ENCODE results near the gene MYL3.

The MYL3 gene

DNA sequence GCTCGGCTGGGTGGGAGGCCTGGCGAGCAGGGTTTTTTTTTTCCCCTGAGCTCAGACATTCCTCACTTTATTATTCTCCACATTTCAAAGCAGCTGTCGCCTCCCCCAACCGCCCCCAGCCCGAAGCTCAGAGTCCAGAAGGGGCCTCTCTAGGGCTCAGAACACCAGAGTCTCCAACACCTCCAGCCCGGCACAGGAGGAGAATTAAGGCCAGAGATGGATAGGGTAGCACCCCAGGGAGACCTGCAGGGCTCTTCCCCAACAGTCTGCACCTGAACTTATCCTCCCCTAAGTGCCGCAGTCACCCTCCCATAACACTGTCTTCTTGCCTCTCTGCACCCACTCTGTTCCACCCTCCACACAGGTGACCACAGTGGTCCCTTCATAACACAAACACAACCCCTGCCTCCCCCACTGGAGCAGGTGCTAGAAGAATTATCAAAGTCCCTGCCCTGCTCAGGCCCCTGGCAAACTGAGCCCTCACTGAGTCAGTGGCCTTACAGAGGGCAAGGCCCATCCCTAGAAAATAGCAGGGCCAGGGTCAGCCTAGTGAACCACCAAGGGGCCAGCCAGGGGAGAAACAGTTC is 14.1 kb downstream of the MYL3 start:
- DNase-seq, result no peak

GRCh38 chr3:46848271-46849044 is 14.8 kb downstream of the MYL3 start:
- DNase-seq, result peak; percentile 3 to 44

- DNase-seq, result no peak
Measured at GRCh38 chr3:46847744-46848143, 15.5 kb downstream of the MYL3 start.

DNA sequence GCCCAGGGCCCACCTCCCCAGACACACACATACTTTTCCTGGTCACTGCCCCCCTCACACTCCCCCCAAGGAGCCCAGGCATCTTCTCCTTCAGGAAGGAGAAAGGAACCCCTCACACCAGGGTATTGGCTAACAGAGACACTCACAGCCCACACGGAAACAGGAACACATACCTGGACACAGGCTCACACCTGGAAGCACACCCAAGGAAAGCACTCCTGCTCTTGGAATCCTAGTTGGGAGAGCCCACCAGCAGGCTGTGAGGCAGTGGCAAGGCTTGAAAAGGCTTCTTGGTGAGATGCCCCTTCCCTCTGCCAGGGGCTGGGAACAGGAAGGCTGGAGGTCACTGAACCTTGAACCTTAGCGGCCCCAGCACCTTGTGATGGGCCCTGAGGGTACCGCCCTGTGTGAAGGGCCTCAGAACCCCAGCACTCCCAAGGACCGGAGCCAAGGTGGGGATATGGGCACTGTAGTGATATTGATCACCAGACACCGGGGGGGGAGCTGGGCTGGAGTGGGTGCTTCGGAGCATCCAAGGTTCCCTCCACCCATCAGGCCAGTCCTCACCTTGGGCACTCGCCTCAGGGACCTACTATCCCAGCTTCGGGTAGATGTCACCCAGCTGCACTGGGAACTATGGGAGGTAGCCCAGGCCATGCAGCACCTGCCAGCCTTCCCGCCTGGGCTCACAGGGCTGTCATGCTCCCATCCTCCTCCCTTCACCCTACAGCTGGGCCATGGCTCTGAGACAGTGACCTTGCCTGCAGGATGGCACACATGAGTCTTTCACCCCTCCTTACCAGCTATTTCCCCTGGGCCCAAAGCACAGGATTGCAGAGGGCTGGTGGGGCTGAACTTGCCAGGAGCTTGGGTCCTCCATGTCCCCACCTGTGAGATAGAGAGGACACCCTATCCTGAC is 16.4 kb downstream of the MYL3 start:
- no peak for DNase-seq

GRCh38 chr3:46845860-46846623 is 17.2 kb downstream of the MYL3 start:
- DNase-seq, result peak; percentile 34 to 70

DNA sequence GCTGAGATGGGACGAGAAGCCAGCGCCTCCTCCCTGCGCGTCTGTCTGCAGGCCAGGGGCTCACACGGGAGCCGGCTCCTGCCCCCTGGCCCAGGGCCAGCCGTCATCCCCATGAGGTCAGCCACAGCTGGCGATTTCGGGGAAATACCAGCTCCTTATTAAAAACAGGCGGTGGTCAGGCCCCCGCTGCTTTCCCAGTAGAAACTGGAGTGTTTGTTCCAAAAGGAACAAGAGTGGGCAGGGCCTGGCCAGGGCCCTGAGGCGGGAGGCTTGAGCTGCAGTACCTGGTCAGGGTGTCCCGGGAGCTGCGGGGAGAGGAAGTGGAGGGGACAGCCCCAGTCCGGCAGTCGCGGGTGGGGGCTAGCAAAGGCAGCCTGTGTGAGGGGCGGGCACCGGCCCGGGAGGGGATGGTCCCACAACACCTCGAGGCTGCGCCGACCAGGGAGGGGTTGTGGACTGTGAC is 17.8 kb downstream of the MYL3 start:
- DNase-seq, result peak; percentile 12

DNA sequence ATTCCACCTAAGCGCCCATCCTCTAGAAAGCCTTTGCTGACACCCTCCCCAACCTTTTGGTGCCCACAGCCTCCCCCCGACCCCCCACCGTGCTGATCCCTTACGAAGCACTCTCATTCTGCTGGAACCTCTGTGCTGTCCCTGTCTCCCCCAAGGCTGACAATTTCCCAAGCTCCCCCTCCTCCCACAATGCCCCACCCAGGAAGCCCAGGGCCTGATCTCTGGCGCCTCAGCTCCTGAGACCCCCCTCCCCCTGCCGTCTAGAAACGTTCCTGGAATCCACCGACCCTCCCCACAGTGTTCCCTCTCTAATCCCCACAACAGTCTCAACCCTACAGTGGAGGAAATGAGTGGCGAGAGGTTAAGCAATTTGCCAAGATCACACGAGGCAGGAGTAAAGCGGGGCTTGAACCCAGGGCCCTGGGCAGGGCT is 18.3 kb downstream of the MYL3 start:
- no peak for DNase-seq

GRCh38 chr3:46844397-46844796 is 18.8 kb downstream of the MYL3 start:
- no peak for DNase-seq

DNA sequence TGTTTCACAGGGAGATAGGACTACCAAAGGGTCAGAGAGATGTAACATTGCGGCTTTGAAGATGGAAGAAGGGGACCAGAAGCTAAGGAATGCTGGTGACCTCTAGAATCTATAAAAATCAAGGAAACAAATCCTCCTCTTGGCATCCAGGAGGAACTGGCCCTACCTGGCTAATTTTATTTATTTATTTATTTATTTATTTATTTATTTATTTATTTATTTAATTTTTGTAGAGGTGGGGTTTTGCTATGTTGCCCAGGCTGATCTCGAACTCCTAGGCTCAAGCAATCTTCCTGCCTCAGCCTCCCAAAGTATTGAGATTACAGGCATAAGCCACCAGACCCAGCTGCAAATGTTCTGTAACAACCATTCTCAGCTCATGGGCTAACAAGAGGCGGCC is 19.7 kb downstream of the MYL3 start:
- DNase-seq, result no peak

DNA sequence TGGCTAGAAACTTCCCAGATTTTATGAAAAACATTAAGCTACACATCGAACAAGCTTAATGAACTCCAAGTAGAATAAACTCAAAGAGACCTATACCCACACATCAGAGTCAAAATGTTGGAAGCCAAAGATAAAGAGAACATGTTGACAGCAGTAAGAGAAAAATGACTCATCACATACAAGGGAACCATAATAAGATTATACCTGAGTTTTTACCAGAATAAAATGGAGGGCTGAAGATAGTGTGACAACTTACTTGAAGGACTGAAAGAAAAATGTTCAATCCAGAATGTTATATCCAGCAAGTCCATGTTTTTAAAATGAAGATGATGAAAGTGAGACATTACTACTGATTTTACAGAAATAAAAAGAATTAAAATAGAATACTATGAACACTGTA is 22.8 kb downstream of the MYL3 start:
- DNase-seq, result no peak

GRCh38 chr3:46838301-46838700 is 24.9 kb downstream of the MYL3 start:
- DNase-seq, result no peak

GRCh38 chr3:46835491-46835890 is 27.8 kb downstream of the MYL3 start:
- no peak for DNase-seq

DNA sequence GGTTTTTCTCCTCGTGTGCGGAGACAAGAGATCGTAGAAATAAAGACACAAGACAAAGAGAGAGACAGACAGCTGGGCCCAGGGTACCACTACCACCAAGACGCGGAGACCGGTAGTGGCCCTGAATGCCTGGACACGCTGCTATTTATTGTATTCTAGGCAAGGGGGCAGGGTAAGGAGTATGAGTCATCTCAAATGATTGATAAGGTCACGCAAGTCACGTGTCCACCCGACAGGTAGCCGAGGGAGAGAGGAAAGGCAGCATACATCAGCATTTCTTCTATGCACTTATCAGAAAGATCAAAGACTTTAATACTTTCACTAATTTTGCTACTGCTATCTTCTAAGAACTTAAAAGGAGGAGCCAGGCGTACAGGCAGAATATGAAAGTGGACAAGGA is 28.2 kb downstream of the MYL3 start:
- no peak for DNase-seq

DNA sequence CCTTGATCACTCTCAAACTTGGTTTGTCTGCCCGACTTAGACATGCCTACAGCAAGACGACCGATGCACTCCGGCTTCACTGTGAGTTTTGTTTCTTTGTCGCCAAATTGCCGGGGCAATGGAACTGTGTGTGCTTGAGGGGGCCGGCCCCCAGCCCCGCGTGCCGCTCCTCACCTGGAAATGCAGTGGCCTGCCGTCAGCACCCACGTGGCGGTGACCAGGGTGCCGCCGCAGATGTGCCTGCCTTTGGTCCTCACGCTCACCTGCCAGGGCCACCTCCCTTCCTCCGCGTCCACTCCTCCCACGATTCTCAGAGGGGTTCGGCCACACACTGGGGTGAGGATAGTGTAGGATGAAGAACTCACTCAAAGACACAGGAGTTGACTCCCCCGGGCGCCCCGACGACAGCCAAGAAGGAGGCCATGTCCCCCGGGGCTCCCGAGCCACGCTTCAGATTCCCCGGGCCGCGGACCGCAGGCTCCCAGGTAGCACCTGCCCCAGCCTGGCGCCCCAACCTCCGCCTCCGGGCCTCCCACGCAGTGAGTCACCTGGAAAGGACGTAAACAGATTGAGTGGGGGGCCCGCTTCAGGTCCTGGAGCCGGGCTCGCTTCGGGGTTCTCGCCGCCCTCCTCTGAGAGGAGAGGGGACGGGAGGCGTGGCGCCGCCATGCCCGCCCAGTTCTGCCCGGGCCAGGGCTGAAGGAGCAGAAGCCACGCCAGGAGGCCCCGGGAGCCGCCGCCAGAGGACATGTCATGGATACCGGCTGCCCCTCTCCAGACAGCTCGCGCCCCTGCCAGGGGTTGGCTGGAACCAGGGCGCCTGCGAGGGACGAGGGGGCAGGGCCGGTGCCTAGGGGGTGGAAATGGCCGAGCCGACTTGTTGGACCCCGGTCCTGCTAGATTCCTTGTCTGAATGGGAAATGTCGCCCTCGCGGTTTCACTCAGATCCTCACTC is 29.6 kb downstream of the MYL3 start:
- DNase-seq, result no peak

DNA sequence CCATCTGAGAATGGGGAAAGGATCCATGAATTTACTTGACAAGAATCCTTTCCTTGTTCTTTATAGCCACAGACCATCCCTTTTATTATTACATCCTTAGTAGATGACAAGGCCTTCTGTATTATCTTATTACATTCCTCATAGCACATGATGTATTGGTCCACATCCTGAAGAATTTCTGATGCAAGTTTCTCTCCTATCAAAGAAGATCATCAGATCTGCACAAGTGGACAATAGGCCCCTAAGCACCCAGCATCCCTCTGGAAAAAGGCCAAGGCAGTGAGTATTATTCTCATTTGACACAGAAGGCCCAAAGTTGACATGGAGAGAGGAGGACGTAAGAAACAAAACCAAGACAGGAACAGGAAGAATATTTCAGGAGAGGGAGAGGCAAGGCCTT is 31.4 kb downstream of the MYL3 start:
- no peak for DNase-seq

- DNase-seq, result no peak
Measured at GRCh38 chr3:46831316-46831715, 31.9 kb downstream of the MYL3 start.

- no peak for DNase-seq
Measured at GRCh38 chr3:46830801-46831200, 32.4 kb downstream of the MYL3 start.

DNA sequence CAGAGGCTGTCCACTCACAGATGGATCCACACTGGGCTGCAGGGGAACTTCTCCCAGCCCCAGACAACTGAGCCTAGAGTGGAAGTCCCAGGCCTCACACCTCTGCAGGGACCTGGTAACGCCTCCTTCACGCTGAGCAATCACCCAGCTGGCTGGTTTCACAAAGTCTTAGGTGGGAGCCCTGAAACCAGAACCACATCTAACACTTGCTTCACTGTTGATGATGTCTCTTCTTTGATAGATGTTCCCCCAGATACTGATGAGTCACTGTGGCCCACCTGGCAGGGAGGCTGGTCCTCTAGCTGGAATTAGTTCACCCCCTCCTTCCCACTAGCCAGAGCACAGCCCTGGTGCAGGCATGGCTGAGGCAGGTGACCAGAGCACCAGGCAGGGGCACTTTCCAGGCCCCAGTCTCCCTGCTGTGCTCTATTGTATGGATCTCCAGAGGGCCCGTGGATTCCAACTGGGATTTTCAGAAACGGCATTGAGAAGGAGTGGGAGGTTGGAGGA is 33.5 kb downstream of the MYL3 start:
- DNase-seq, result no peak

DNA sequence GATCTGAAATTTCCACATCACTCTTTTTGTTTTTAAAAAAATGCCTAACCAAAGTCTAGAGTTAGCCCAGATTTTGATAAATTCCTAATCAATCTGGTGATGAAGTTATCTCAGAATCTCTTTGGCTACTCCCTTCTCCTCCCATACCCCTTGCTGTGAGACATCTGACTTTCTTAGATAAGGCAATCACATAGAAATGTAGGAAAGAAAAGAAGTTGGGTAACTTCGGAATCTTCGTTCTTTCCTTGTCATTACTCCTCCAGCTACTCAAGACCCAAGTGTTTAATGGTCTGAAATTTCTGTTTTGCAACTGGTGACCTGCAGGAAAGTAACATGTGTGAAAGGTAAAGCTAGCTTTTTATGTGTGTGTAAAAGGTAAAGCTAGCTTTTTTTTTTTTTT is 37.8 kb downstream of the MYL3 start:
- no peak for DNase-seq

- peak; percentile 39 to 75 for DNase-seq
Measured at GRCh38 chr3:46824211-46824970, 38.9 kb downstream of the MYL3 start.

All from inflammatory macrophage (primary cell).